Lung (tissue), 5 donors: ENCODE results near the gene DNAJC2. TPM values are rescaled to one million over a fixed set of nuclear protein-coding genes. Genes with fewer than 3 reads are reported as not detected.

Experiments used
- polyA plus RNA-seq, 2 donors: library from polyadenylated mRNA; stranded (reverse); fragments of 200-250 nt; gene quantifications; one replicate each; pipeline ENCODE4 v1.2.1, GENCODE V29; 2013
- small RNA-seq: library from RNA; depleted of rRNA; stranded (forward); fragments of <200 nt; gene quantifications from one replicate; pipeline ENCODE3, GENCODE V24; 2014; ENCODE audit warnings: low replicate concordance
- total RNA-seq, 2 donors: library from RNA; depleted of rRNA in 1 of 2; stranded (reverse); fragments of >200 nt in 1 of 2; gene quantifications; one replicate each; pipeline ENCODE4 v1.2.1, GENCODE V29; 2014 to 2021
- donor health status: Bipolar disorder and iron deficiency.
- donor health status: healthy.
- donor health status: DM: yes; HTN: yes; CAD: no.

DNAJC2 gene
- total and polyA plus RNA-seq, 4 donors, result 17.9 to 27.7 (median 20.0) TPM

Small RNA genes within 50 kb of the gene (small RNA-seq; reads per million reads assigned to genes)
- not detected for gene RPS29P16

Other genes starting within 250 kb of the DNAJC2 start
- gene NAPEPLD, start 195.7 kb downstream of the DNAJC2 start, total RNA-seq, result 10 to 100 TPM; 12.9 to 37.0 TPM
- 1 to 10 TPM; 2.9 to 4.8 TPM for gene NAPEPLD, start 195.7 kb downstream of the DNAJC2 start, polyA plus RNA-seq
- 10 to 100 TPM; 38.8 to 78.1 TPM for gene PMPCB, start 47.3 kb downstream of the DNAJC2 start, total RNA-seq
- gene PMPCB, start 47.3 kb downstream of the DNAJC2 start, polyA plus RNA-seq, result 10 to 100 TPM; 44.2 to 51.9 TPM
- gene PSMC2, start 2.9 kb upstream of the DNAJC2 start, total RNA-seq, result 100 to 1,000 TPM in 1 of 2 donors, 10 to 100 TPM in 1; 68.8 to 106 TPM
- gene PSMC2, start 2.9 kb upstream of the DNAJC2 start, polyA plus RNA-seq, result 100 to 1,000 TPM in 1 of 2 donors, 10 to 100 TPM in 1; 94.9 to 157 TPM
- gene SLC26A5, start 101.4 kb upstream of the DNAJC2 start, total RNA-seq, result 1 to 10 TPM in 1 of 2 donors, under 1 TPM in 1; 0.77 to 1.1 TPM
- under 1 TPM; 0.06 to 0.41 TPM for gene SLC26A5, start 101.4 kb upstream of the DNAJC2 start, polyA plus RNA-seq